ENCODE measurements around the gene MKKS. TPM values are rescaled to one million over a fixed set of nuclear protein-coding genes. Genes with fewer than 3 reads are reported as not detected.

MKKS gene
- total and polyA plus RNA-seq, 2 of the 13 experiments (the other 11 are each of a cell fraction or from before 2014, with no cell fraction given): 26.7 to 34.5 TPM

DNA sequence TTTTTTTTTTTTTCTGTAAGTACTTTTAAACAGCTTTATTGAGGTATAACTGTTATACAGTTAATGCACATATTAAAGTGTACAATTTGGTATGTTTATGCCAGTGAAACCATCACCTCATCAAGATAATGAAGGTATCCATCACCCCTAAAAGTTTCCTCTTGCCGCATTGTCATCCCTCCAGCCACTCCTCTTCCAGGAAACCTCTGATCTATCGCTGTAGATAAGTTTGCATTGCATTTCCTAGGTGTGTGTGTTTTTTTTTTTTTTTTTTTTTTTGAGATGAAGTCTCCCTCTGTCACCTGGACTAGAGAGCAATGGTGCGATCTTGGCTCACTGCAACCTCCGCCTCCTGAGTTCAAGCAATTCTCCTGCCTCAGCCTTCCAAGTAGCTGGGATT is 4.2 kb upstream of the MKKS start:
- ATAC-seq (no peak), FAIRE-seq (no peak), DNase-seq (ENCODE audit: low spot score) (no peak)
- Histone ChIP-seq H3K27ac (ENCODE audit: extremely low read length, insufficient read depth, low read length) (no peak overlapping the region), H3K9ac (ENCODE audit: insufficient read depth, low read depth, low read length) (no peak overlapping the region), H3K79me2 (ENCODE audit: insufficient read depth, low read length) (peaks cover 41% of the 10 kb centered on the region), H4K20me1 (ENCODE audit: insufficient read depth, low read length) (no peaks in the 10 kb centered on the region), H3K4me1 (ENCODE audit: insufficient read depth, low read length) (peaks cover 22% of the 10 kb centered on the region), H3K36me3 (replicated peaks in 1 of 2; ENCODE audit: control insufficient read depth in 1 of 2, insufficient read depth in 2 of 2, low read length in 2 of 2) (no peaks in the 10 kb centered on the region), H3K27me3 (ENCODE audit: control insufficient read depth in 1 of 2, insufficient read depth in 2 of 2, low read length in 2 of 2) (no peaks in the 10 kb centered on the region; a peak in 1 of 5 replicates), H3K4me2 (ENCODE audit: low read depth, low read length) (no peak overlapping the region), H3K4me3 (replicated peaks in 1 of 3; ENCODE audit: insufficient read depth in 1 of 3, low read depth in 2 of 3, low read length in 3 of 3) (no peak overlapping the region), H3K9me3 (ENCODE audit: low read length) (no peaks in the 10 kb centered on the region), H2AFZ (ENCODE audit: low read length) (no peak overlapping the region)
- CTCF ChIA-PET (ENCODE audit: low intra/inter-chr PET ratio, low total read pairs): no interaction called here
- BruUV-seq (replicated peaks): no TSS peak
- intact Hi-C loops (cut with micrococcal nuclease; ENCODE audit: unreplicated experiment) (loop anchor here (10.0 kb wide), 2 partner anchors 197 to 837 kb away; no protein-coding TSS in a partner anchor), in situ Hi-C loops (cut with HindIII; ENCODE audit: extremely low pct_ligation_motif_present, low pct_unique_long_range_greater_than_20kb) (loop anchor here (10.0 to 25.0 kb wide), 2 partner anchors 207 to 1099 kb away; no protein-coding TSS in a partner anchor)
- POLR2A ChIA-PET: interaction anchor here (0.7 kb wide), 1 partner anchor 343 kb away, joined by 3 read pairs; no protein-coding TSS in a partner anchor
- 82% methylated on average over 4 of the region's 4 CpGs for WGBS (ENCODE audit: low lambda C conversion rate)
- TF ChIP-seq ZNF839 (CRISPR knock-in tag; IDR thresholded peaks at IDR 0.05; ENCODE audit: borderline replicate concordance): no peak

DNA sequence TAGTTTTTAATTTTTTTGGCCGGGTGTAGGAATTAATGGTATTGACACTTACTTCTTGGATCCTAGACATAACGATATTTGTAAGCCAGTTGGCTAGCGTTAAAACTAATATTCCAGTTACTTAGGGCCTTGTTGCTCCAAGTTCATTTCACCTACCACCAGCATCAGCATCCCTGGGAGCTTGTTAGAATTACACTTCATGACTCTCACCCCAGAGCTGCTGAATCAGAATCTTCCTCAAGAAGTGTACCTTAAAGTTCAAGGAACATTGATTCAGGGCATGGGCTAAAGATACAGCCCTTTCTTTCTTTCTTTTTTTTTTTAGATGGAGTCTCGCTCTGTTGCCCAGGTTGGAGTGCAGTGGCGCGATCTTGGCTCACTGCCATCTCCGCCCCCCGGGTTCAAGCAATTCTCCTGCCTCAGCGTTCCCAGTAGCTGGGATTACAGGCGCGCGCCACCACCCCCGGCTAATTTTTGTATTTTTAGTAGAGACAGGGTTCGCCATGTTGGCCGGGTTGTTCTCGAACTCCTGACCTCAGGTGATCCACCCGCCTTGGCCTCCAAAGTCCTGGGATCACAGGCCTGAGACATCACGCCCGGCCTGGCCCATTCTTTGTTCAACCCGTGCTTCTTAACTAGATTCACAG is 2.2 kb upstream of the MKKS start:
- WGBS (ENCODE audit: low lambda C conversion rate): 96% methylated on average over 20 of the region's 20 CpGs
- no peaks in the 10 kb centered on the region; a peak in 1 of 5 replicates for H3K27me3 ChIP-seq (ENCODE audit: control insufficient read depth in 1 of 2, insufficient read depth in 2 of 2, low read length in 2 of 2)
- peak overlapping the region; percentile 80 for H3K4me2 ChIP-seq (ENCODE audit: low read depth, low read length)
- peaks cover 61% of the 10 kb centered on the region for H3K79me2 ChIP-seq (ENCODE audit: insufficient read depth, low read length)
- peak overlapping the region; percentile 92 for H3K9ac ChIP-seq (ENCODE audit: insufficient read depth, low read depth, low read length)
- H4K20me1 ChIP-seq (ENCODE audit: insufficient read depth, low read length): no peaks in the 10 kb centered on the region
- BruUV-seq (replicated peaks): no TSS peak
- peaks cover 40% of the 10 kb centered on the region for H3K4me1 ChIP-seq (ENCODE audit: insufficient read depth, low read length)
- ATAC-seq: no peak
- in situ Hi-C loops (cut with HindIII; ENCODE audit: extremely low pct_ligation_motif_present, low pct_unique_long_range_greater_than_20kb): loop anchor here (10.0 to 25.0 kb wide), 2 partner anchors 209 to 1101 kb away; no protein-coding TSS in a partner anchor
- no peak for DNase-seq (ENCODE audit: low spot score)
- no peaks in the 10 kb centered on the region for H3K36me3 ChIP-seq (replicated peaks in 1 of 2; ENCODE audit: control insufficient read depth in 1 of 2, insufficient read depth in 2 of 2, low read length in 2 of 2)
- H3K9me3 ChIP-seq (ENCODE audit: low read length): no peaks in the 10 kb centered on the region
- H3K4me3 ChIP-seq (replicated peaks in 1 of 3; ENCODE audit: insufficient read depth in 1 of 3, low read depth in 2 of 3, low read length in 3 of 3): peak overlapping the region; percentile 64 to 91 (median 80); a peak in 5 of 6 replicates
- ChIA-PET POLR2A (interaction anchor here (1.3 to 2.8 kb wide), 4 partner anchors 76 to 275 kb away, joined by 3 to 36 read pairs (median 11); no protein-coding TSS in a partner anchor), CTCF (ENCODE audit: low intra/inter-chr PET ratio, low total read pairs) (no interaction called here)
- no peak for FAIRE-seq
- peak overlapping the region; percentile 85 for H3K27ac ChIP-seq (ENCODE audit: extremely low read length, insufficient read depth, low read length)
- H2AFZ ChIP-seq (ENCODE audit: low read length): no peak overlapping the region
- intact Hi-C loops (cut with micrococcal nuclease; ENCODE audit: unreplicated experiment): loop anchor here (10.0 kb wide), 2 partner anchors 199 to 839 kb away; no protein-coding TSS in a partner anchor
- TF ChIP-seq ZNF367 (CRISPR knock-in tag; IDR thresholded peaks at IDR 0.05; ENCODE audit: borderline replicate concordance) (no peak), ZNF225 (CRISPR knock-in tag; IDR thresholded peaks at IDR 0.05) (0 out of 2 replicates have a peak, but pooled peaks have one; percentile 33), GABPB1 (CRISPR knock-in tag; IDR thresholded peaks at IDR 0.05) (no peak), HNRNPLL (IDR thresholded peaks at IDR 0.05; ENCODE audit: low read depth, low read length, poor library complexity, severe bottlenecking) (no peak), TEAD2 (CRISPR knock-in tag; IDR thresholded peaks at IDR 0.05) (no peak)
- TF ChIP-seq, protein P1, sequence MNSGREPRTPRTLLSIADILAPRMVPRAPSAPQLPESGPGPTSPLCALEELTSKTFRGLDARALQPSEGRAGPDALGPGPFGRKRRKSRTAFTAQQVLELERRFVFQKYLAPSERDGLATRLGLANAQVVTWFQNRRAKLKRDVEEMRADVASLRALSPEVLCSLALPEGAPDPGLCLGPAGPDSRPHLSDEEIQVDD (CRISPR knock-in tag; IDR thresholded peaks at IDR 0.05; ENCODE audit: borderline replicate concordance): 0 out of 2 replicates have a peak, but pooled peaks have one; percentile 51
- TF ChIP-seq, protein P2, sequence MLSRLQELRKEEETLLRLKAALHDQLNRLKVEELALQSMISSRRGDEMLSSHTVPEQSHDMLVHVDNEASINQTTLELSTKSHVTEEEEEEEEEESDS (CRISPR knock-in tag; IDR thresholded peaks at IDR 0.05; ENCODE audit: borderline replicate concordance): 0 out of 2 replicates have a peak, but pooled peaks have one; percentile 66
- TF ChIP-seq, protein P3, sequence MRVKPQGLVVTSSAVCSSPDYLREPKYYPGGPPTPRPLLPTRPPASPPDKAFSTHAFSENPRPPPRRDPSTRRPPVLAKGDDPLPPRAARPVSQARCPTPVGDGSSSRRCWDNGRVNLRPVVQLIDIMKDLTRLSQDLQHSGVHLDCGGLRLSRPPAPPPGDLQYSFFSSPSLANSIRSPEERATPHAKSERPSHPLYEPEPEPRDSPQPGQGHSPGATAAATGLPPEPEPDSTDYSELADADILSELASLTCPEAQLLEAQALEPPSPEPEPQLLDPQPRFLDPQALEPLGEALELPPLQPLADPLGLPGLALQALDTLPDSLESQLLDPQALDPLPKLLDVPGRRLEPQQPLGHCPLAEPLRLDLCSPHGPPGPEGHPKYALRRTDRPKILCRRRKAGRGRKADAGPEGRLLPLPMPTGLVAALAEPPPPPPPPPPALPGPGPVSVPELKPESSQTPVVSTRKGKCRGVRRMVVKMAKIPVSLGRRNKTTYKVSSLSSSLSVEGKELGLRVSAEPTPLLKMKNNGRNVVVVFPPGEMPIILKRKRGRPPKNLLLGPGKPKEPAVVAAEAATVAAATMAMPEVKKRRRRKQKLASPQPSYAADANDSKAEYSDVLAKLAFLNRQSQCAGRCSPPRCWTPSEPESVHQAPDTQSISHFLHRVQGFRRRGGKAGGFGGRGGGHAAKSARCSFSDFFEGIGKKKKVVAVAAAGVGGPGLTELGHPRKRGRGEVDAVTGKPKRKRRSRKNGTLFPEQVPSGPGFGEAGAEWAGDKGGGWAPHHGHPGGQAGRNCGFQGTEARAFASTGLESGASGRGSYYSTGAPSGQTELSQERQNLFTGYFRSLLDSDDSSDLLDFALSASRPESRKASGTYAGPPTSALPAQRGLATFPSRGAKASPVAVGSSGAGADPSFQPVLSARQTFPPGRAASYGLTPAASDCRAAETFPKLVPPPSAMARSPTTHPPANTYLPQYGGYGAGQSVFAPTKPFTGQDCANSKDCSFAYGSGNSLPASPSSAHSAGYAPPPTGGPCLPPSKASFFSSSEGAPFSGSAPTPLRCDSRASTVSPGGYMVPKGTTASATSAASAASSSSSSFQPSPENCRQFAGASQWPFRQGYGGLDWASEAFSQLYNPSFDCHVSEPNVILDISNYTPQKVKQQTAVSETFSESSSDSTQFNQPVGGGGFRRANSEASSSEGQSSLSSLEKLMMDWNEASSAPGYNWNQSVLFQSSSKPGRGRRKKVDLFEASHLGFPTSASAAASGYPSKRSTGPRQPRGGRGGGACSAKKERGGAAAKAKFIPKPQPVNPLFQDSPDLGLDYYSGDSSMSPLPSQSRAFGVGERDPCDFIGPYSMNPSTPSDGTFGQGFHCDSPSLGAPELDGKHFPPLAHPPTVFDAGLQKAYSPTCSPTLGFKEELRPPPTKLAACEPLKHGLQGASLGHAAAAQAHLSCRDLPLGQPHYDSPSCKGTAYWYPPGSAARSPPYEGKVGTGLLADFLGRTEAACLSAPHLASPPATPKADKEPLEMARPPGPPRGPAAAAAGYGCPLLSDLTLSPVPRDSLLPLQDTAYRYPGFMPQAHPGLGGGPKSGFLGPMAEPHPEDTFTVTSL (CRISPR knock-in tag; IDR thresholded peaks at IDR 0.05; ENCODE audit: borderline replicate concordance): 0 out of 2 replicates have a peak, but pooled peaks have one; percentile 13

Data from HepG2 (cell line).